ENCODE data around the gene LAMC3.

Gene LAMC3

GRCh38 chr9:130975932-130976841, 32.8 kb upstream of the LAMC3 start:
- Histone ChIP-seq H3K9ac (no peak overlapping the region), H3K27me3 (ENCODE audit: insufficient read depth, low read depth) (peaks cover 95% of the 10 kb centered on the region), H2AFZ (ENCODE audit: low read depth) (no peak overlapping the region), H3K4me3 (IDR thresholded peaks at IDR 0.05; ENCODE audit: insufficient read depth, low read depth, low read length) (no peak overlapping the region), H3K27ac (no peak overlapping the region), H4K20me1 (ENCODE audit: insufficient read depth) (no peaks in the 10 kb centered on the region), H3K4me2 (no peak overlapping the region), H3K4me1 (ENCODE audit: low read depth, poor library complexity, severe bottlenecking) (no peaks in the 10 kb centered on the region), H3K79me2 (ENCODE audit: insufficient read depth, low read depth) (no peaks in the 10 kb centered on the region), H3K36me3 (ENCODE audit: insufficient read depth) (no peaks in the 10 kb centered on the region)
- TF ChIP-seq CTCF (conservative IDR thresholded peaks at IDR 0.05; ENCODE audit: low read depth, low read length), result no peak

- H3K4me1 ChIP-seq (ENCODE audit: low read depth, poor library complexity, severe bottlenecking), result no peaks in the 10 kb centered on the region
- H3K79me2 ChIP-seq (ENCODE audit: insufficient read depth, low read depth), result no peaks in the 10 kb centered on the region
- no peak overlapping the region for H2AFZ ChIP-seq (ENCODE audit: low read depth)
- H3K4me3 ChIP-seq (IDR thresholded peaks at IDR 0.05; ENCODE audit: insufficient read depth, low read depth, low read length), result no peak overlapping the region
- no peaks in the 10 kb centered on the region for H3K36me3 ChIP-seq (ENCODE audit: insufficient read depth)
- no peak for TF ChIP-seq CTCF (conservative IDR thresholded peaks at IDR 0.05; ENCODE audit: low read depth, low read length)
- peaks cover 95% of the 10 kb centered on the region for H3K27me3 ChIP-seq (ENCODE audit: insufficient read depth, low read depth)
- no peak overlapping the region for H3K9ac ChIP-seq
- no peak overlapping the region for H3K4me2 ChIP-seq
- H4K20me1 ChIP-seq (ENCODE audit: insufficient read depth), result no peaks in the 10 kb centered on the region
- H3K27ac ChIP-seq, result no peak overlapping the region
Observed at GRCh38 chr9:130977811-130978221, 31.2 kb upstream of the LAMC3 start.

GRCh38 chr9:130979591-130980385, 29.2 kb upstream of the LAMC3 start:
- no peak overlapping the region for H2AFZ ChIP-seq (ENCODE audit: low read depth)
- H3K4me2 ChIP-seq, result no peak overlapping the region
- H3K27me3 ChIP-seq (ENCODE audit: insufficient read depth, low read depth), result peaks cover 95% of the 10 kb centered on the region
- no peak for TF ChIP-seq CTCF (conservative IDR thresholded peaks at IDR 0.05; ENCODE audit: low read depth, low read length)
- H3K9ac ChIP-seq, result no peak overlapping the region
- no peak overlapping the region for H3K4me3 ChIP-seq (IDR thresholded peaks at IDR 0.05; ENCODE audit: insufficient read depth, low read depth, low read length)
- H3K4me1 ChIP-seq (ENCODE audit: low read depth, poor library complexity, severe bottlenecking), result no peaks in the 10 kb centered on the region
- H3K27ac ChIP-seq, result no peak overlapping the region
- no peaks in the 10 kb centered on the region for H4K20me1 ChIP-seq (ENCODE audit: insufficient read depth)
- no peaks in the 10 kb centered on the region for H3K36me3 ChIP-seq (ENCODE audit: insufficient read depth)
- H3K79me2 ChIP-seq (ENCODE audit: insufficient read depth, low read depth), result no peaks in the 10 kb centered on the region

GRCh38 chr9:130980526-130980925, 28.4 kb upstream of the LAMC3 start:
- no peak for TF ChIP-seq CTCF (conservative IDR thresholded peaks at IDR 0.05; ENCODE audit: low read depth, low read length)
- Histone ChIP-seq H3K4me1 (ENCODE audit: low read depth, poor library complexity, severe bottlenecking) (no peaks in the 10 kb centered on the region), H3K27me3 (ENCODE audit: insufficient read depth, low read depth) (peaks cover 95% of the 10 kb centered on the region), H4K20me1 (ENCODE audit: insufficient read depth) (no peaks in the 10 kb centered on the region), H3K4me2 (no peak overlapping the region), H3K4me3 (IDR thresholded peaks at IDR 0.05; ENCODE audit: insufficient read depth, low read depth, low read length) (no peak overlapping the region), H3K36me3 (ENCODE audit: insufficient read depth) (no peaks in the 10 kb centered on the region), H3K27ac (no peak overlapping the region), H2AFZ (ENCODE audit: low read depth) (no peak overlapping the region), H3K79me2 (ENCODE audit: insufficient read depth, low read depth) (no peaks in the 10 kb centered on the region), H3K9ac (no peak overlapping the region)

Measured in KMS-11 (cell line).